GM20431 (cell line): ENCODE measurements around the gene TRH.
"Not testable (repeated sequence)": the region's sequence is repeated elsewhere in the genome, so short reads cannot be mapped to it uniquely, and the experiment has no call there.

Source experiments
- in situ Hi-C: fragments of 300-500 bp; cut with MseI, MboI; formaldehyde crosslinking; loops from one replicate; pipeline ENCODE4 v1.15.0; 2020; ENCODE audit warnings: low sequenced_read_pairs; ENCODE audit not compliant: unreplicated experiment

Gene TRH

DNA sequence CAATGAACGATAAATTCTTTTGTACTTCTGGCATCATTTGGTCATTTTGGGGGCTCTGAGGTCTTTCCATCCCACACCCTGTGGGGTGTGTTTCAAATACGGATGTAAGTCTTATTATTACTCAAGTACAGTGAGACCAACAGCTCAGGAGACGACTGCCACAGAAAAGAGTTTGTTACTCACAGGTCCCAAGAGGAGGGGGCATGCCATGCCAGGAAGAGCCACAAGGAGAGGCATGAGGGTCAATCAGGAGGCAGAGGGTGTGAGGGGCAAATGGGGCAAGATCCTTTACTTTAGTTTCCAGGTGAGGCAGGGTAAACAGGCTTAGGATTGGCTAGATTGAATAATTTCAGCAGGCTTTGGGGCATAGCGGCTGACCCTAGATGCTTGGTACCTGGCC lies 21.6 kb downstream of the TRH start:
- in situ Hi-C loops = no loop called here

DNA sequence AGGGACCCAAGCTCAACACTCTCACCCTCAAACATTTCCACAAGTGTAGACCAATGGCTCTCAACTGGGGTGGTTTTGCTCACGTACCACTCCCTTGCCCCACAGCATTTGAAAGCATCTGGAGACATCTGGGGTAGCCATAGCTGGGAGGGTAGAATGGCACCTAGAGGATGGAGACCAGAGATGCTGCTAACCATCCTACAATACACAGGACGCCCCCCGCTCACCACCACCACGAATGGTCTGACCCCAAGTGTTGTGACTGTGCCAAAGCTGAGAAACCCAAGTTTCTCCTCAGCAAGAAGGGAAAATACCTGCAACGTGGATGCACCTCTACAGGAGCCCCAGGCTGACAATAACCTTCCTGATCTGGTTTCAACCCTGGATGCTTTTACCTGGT lies 24.7 kb downstream of the TRH start:
- in situ Hi-C loops = not testable (repeated sequence)

DNA sequence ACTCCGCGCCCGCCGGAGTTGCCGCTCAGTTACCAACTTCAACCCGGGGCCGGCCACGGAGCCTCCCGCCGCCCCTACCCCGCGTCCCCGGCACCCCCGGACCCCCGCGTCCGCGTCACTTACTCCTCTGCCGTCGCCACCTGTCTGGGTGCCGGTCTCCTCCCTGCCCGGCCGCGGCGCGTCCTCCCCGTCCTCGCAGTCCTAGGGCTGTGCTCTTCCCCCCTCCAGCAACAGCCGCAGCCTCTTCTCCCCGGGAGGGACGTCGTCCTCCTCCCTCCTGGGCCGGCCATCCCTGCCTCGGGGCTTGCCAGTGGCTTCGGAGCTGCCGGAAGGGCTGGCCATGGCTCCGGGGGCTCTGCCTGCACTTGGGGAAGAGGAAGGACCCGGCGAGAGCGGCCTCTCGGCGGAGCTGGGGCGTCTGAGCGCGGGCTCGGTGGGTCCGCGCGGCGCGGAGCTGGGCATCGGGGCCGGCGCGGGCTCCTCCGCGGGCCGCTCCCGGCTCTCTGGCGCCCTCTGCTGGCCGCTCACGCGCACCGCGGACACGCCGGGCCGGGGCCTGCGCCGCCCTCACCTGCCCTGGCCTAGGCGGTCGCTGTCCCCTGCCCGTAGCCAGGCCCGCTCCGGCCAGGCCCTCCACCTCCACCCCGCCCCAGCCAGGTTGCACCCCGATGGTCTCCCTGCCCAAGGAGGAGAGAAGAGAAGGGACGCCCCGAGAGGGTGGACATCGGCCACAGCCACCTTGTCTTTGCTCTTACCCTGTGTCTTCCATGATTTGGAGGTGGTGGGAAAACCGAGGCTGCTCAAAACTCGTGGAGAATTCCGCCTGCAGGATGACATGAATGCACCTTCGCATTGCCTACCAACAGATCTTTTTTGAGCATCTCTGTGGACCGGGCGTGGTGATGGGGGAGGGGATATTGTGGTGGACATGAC lies 28.4 kb downstream of the TRH start:
- in situ Hi-C loops = not testable (repeated sequence)

DNA sequence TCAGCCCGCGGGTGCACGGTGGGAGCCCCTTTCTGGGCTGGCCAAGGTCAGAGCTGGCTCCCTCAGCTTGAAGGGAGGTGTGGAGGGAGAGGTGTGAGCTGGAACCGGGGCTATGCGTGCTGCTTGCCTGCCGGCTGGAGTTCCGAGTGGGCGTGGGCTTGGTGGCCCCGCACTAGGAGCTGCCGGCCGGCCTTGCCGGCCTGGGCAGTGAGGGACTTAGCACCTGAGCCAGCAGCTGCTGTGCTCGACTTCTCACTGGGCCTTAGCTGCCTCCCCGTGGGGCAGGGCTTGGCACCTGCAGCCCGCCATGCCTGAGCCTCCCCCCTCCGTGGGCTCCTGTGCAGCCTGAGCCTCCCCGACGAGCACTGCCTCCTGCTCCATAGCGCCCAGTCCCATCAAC lies 36.0 kb downstream of the TRH start:
- in situ Hi-C loops = no loop called here

DNA sequence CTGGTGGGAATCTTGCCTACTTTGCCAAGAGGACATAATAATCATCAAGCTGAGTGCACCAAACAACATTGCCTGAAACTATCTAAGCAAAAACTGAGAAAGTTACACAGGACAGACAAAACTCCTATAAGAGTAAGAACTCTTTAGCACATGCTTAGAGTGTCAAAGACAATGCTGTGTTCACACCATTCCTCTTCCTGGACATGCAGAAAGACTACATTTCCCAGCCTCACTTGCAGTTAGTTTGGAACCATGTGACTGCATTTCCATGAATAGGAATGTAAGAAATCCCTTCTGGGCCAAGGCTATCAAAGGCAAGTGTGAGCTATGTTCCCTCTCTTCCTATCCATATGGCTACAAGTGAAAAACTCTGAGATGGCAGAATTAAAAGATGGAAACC lies 37.6 kb downstream of the TRH start:
- in situ Hi-C loops = not testable (repeated sequence)

DNA sequence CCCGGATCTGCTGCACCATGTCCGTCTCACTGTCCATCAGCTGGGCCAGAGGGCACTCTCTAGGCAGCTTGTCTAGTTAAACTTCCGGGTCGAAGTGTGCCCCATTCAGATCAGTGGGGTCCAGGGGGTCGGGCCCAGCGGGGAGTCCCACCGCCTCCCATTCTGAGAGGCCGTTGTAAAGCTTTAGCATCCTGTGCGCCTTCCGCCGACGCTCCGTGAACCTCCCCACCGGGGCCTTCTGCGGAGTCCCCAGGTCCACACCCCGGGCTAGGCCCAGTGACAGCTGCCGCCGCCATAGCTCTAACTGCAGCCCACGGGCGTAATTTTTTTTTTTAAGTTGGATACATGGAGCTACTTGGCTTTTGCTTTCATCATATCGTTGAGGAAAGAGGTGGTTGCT lies 38.7 kb downstream of the TRH start:
- in situ Hi-C loops = not testable (repeated sequence)

DNA sequence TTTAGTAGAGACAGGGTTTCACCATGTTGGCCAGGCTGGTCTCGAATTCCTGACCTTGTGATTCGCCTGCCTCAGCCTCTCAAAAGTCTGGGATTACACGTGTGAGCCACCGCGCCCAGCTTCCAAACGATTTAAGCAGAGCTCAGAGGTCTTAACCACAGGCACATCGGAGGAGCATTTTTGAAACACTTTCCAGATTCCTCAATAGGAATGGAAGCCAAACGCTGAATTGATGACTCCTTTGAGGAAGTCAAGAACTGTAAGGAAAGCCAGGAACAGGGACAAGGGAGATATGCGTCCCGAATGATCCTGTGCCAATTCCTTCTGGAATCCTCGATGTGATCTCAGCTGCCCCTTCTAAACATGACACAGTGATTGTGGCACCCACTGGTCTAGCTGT lies 40.0 kb downstream of the TRH start:
- in situ Hi-C loops = no loop called here

DNA sequence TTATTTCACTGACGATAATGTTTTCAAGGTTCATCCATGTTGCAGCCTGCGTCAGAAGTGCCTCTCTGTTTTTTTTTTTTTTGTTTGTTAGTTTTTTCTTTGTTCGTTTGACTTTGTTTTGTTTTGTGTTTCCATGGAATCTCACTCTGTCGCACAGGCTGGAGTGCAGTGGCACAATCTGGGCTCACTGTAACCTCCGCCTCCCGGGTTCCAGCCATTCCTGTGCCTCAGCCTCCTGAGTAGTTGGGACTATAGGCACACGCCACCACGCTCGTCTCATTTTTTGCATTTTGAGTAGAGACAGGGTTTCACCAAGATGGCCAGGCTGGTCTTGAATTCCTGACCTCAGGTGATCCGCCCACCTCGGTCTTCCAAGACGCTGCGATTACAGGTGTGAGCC lies 43.1 kb downstream of the TRH start:
- in situ Hi-C loops = not testable (repeated sequence)

DNA sequence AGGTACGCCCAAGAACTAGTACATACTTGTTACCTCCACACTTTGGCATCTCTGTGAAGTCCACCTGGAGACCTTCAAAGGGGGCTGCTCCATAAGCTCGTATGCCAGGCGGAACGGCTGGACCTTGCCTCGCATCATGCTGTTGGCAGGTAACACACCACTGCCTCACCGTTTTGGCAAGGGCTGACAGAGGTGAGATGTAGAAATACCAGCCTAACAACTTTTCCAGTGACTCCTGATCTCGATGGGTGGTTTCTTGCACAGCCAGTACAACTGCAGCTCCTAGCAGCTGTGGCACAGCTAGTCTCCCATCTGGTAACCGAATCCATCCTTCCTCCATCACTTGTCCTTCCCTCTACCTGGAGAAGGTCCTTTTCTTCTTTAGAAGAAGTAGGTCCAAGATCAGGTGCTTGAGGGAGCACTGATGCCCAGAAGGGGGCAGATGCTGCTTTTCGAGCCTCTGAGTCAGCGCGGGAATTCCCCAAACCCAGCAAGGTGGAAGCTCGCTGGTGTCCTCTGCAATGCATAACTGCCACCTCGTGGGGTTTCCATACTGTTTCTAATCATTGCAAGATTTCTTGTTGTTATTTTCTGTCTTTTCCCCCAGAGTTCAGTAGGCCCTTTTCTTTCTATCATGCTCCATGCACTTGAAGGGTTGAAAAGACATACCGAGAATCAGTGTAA lies 51.8 kb downstream of the TRH start:
- in situ Hi-C loops = not testable (repeated sequence)

DNA sequence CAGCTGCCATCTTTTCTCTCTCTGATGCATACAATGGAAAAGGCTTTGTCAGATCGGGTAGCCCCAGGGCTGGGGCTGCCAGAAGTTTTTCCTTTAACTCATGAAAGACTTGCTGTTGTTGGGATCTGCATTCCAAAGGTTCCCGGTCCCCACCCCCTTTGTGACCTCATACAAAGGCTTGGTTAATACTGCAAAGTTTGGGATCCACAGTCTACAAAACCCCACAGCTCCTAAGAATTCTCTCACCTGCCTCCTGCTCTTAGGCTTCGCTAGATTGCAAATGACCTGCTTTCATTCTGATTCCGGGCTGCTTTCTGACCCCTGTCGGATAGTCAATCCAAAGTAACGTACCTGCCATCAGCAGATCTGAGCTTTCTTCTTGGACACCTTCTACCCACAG lies 52.9 kb downstream of the TRH start:
- in situ Hi-C loops = not testable (repeated sequence)
